Trophoblast cell (in vitro differentiated cells and primary cell): ENCODE data around the gene TRIM56.
"Not testable (repeated sequence)": the region's sequence is repeated elsewhere in the genome, so short reads cannot be mapped to it uniquely, and the experiment has no call there.

Experiments used
- DNase-seq, 2 donors: peaks; one replicate each; pipeline ENCODE4 v3.0.0-alpha.2; 2016
- H2AFZ ChIP-seq: 2 replicates; pipeline ENCODE4 v1.6.1; 2013; ENCODE audit warnings: low read length, moderate library complexity, mild to moderate bottlenecking; ENCODE audit not compliant: insufficient read depth, poor library complexity
- H2AK5ac ChIP-seq: 2 replicates; pipeline ENCODE4 v1.6.1; 2013; ENCODE audit warnings: mild to moderate bottlenecking, low read length
- H2BK120ac ChIP-seq: 2 replicates; pipeline ENCODE4 v1.6.1; 2013; ENCODE audit warnings: low read length, mild to moderate bottlenecking, moderate library complexity; ENCODE audit not compliant: insufficient read depth, poor library complexity
- H2BK12ac ChIP-seq: 2 replicates; pipeline ENCODE4 v1.6.1; 2013; ENCODE audit warnings: mild to moderate bottlenecking, low read length, moderate library complexity
- H2BK5ac ChIP-seq: 2 replicates; pipeline ENCODE4 v1.6.1; 2013; ENCODE audit warnings: low read length, low read depth, moderate library complexity, mild to moderate bottlenecking; ENCODE audit not compliant: poor library complexity
- H3K14ac ChIP-seq: 2 replicates; pipeline ENCODE4 v1.6.1; 2013; ENCODE audit warnings: mild to moderate bottlenecking, low read length
- H3K18ac ChIP-seq: 2 replicates; pipeline ENCODE4 v1.6.1; 2013; ENCODE audit warnings: mild to moderate bottlenecking, low read length
- H3K23ac ChIP-seq: 2 replicates; pipeline ENCODE4 v1.6.1; 2013; ENCODE audit warnings: low read length
- H3K27ac ChIP-seq: 2 replicates; pipeline ENCODE4 v1.5.1; 2013; ENCODE audit warnings: low read depth, mild to moderate bottlenecking, inconsistent platforms, low read length, moderate library complexity
- H3K27me3 ChIP-seq: 2 replicates; pipeline ENCODE4 v1.6.1; 2013; ENCODE audit warnings: inconsistent platforms, mild to moderate bottlenecking, low read length, moderate library complexity; ENCODE audit not compliant: insufficient read depth
- H3K36me3 ChIP-seq, 2 experiments: 1 replicate in 1 of 2; 2 replicates in 1 of 2; pipeline ENCODE4 v1.6.1; 2013; ENCODE audit warnings: low read length in 2 of 2, mild to moderate bottlenecking in 2 of 2, moderate library complexity in 1 of 2; ENCODE audit not compliant: insufficient read depth in 2 of 2, control insufficient read depth in 1 of 2
- H3K4ac ChIP-seq: 2 replicates; pipeline ENCODE4 v1.6.1; 2013; ENCODE audit warnings: low read depth, mild to moderate bottlenecking, low read length, moderate library complexity
- H3K4me1 ChIP-seq, 2 experiments: 1 replicate in 1 of 2; 2 replicates in 1 of 2; pipeline ENCODE4 v1.6.1; 2013; ENCODE audit warnings: low read length in 2 of 2, mild to moderate bottlenecking in 2 of 2, moderate library complexity in 1 of 2; ENCODE audit not compliant: insufficient read depth in 2 of 2, control insufficient read depth in 1 of 2
- H3K4me2 ChIP-seq: 2 replicates; pipeline ENCODE4 v1.6.1; 2013; ENCODE audit warnings: inconsistent platforms, mild to moderate bottlenecking, low read length, moderate library complexity
- H3K4me3 ChIP-seq: 2 replicates; pipeline ENCODE4 v1.5.1; 2013; ENCODE audit warnings: mild to moderate bottlenecking, low read depth, low read length, inconsistent platforms
- H3K79me1 ChIP-seq: one replicate; pipeline ENCODE4 v1.6.1; 2013; ENCODE audit warnings: low read length
- H3K79me2 ChIP-seq: 2 replicates; pipeline ENCODE4 v1.6.1; 2013; ENCODE audit warnings: low read length, mild to moderate bottlenecking; ENCODE audit not compliant: control insufficient read depth, insufficient read depth, poor library complexity
- H3K9ac ChIP-seq: 2 replicates; pipeline ENCODE4 v1.6.1; 2013; ENCODE audit warnings: mild to moderate bottlenecking, low read length
- H3K9me3 ChIP-seq: 2 replicates; pipeline ENCODE4 v1.6.1; 2013; ENCODE audit warnings: low read depth, mild to moderate bottlenecking, control low read depth, inconsistent platforms, low read length; ENCODE audit not compliant: insufficient read depth
- H4K12ac ChIP-seq: 2 replicates; pipeline ENCODE4 v1.6.1; 2013; ENCODE audit warnings: low read depth, mild to moderate bottlenecking, low read length, moderate library complexity
- H4K8ac ChIP-seq: 2 replicates; pipeline ENCODE4 v1.6.1; 2013; ENCODE audit warnings: low read depth, mild to moderate bottlenecking, low read length, moderate library complexity
- H4K91ac ChIP-seq: one replicate; pipeline ENCODE4 v1.6.1; 2013; ENCODE audit warnings: low read depth, mild to moderate bottlenecking, low read length, moderate library complexity
- WGBS: extraction: QIAGEN DNeasy Blood & Tissue Kit; methylation state at CpG from one replicate; pipeline ENCODE4 v1.1.7; 2013; ENCODE audit warnings: missing lambda C conversion rate; ENCODE audit not compliant: insufficient read length, insufficient coverage; ENCODE audit errors: extremely low coverage; 5-methylcytosine and 5-hydroxymethylcytosine counted together

Gene TRIM56

GRCh38 chr7:101059620-101059942 lies 25.7 kb upstream of the TRIM56 start:
- Histone ChIP-seq H3K79me1 (no peaks in the 10 kb centered on the region), H4K91ac (no peak overlapping the region), H3K79me2 (no peaks in the 10 kb centered on the region), H2BK120ac (no peak overlapping the region), H3K4me1 (no peaks in the 10 kb centered on the region), H2AK5ac (no peak overlapping the region), H3K27ac (no peak overlapping the region), H4K8ac (no peak overlapping the region), H3K23ac (no peak overlapping the region), H2BK5ac (no peak overlapping the region), H3K36me3 (no peaks in the 10 kb centered on the region), H3K18ac (no peak overlapping the region), H3K27me3 (no peaks in the 10 kb centered on the region), H3K4me2 (no peak overlapping the region), H3K14ac (no peak overlapping the region), H2BK12ac (no peak overlapping the region), H4K12ac (no peak overlapping the region), H3K9ac (no peak overlapping the region), H2AFZ (no peak overlapping the region), H3K4ac (no peak overlapping the region), H3K9me3 (peaks cover 2% of the 10 kb centered on the region), H3K4me3 (no peak overlapping the region)
- DNase-seq = no peak
- no CpG with 5 or more reads among the region's 9 CpGs for WGBS

GRCh38 chr7:101060992-101061391 lies 24.3 kb upstream of the TRIM56 start:
- no peak overlapping the region for H2AFZ ChIP-seq
- no peak overlapping the region for H2BK5ac ChIP-seq
- H2BK12ac ChIP-seq = no peak overlapping the region
- H3K4ac ChIP-seq = no peak overlapping the region
- no peak overlapping the region for H3K18ac ChIP-seq
- no peaks in the 10 kb centered on the region for H3K36me3 ChIP-seq
- no peak overlapping the region for H3K4me3 ChIP-seq
- no peaks in the 10 kb centered on the region for H3K27me3 ChIP-seq
- H3K4me2 ChIP-seq = no peak overlapping the region
- no peak overlapping the region for H4K12ac ChIP-seq
- H3K79me1 ChIP-seq = no peaks in the 10 kb centered on the region
- no peaks in the 10 kb centered on the region for H3K79me2 ChIP-seq
- H4K91ac ChIP-seq = no peak overlapping the region
- no peak overlapping the region for H4K8ac ChIP-seq
- no peak for DNase-seq
- no peak overlapping the region for H3K14ac ChIP-seq
- peaks cover 2% of the 10 kb centered on the region for H3K9me3 ChIP-seq
- no peak overlapping the region for H3K23ac ChIP-seq
- H2BK120ac ChIP-seq = no peak overlapping the region
- H3K27ac ChIP-seq = no peak overlapping the region
- WGBS = no CpG with 5 or more reads among the region's 5 CpGs
- H2AK5ac ChIP-seq = no peak overlapping the region
- H3K9ac ChIP-seq = no peak overlapping the region
- no peaks in the 10 kb centered on the region for H3K4me1 ChIP-seq

- H3K79me1 ChIP-seq, H3K4me2 ChIP-seq, H3K18ac ChIP-seq, H3K4me3 ChIP-seq, H2AFZ ChIP-seq, H3K9ac ChIP-seq, H2BK120ac ChIP-seq, H3K27ac ChIP-seq, H3K4ac ChIP-seq, H3K14ac ChIP-seq, H2BK5ac ChIP-seq, H4K12ac ChIP-seq, H3K4me1 ChIP-seq, H3K79me2 ChIP-seq, DNase-seq, H2BK12ac ChIP-seq, H3K27me3 ChIP-seq, H3K23ac ChIP-seq, H3K9me3 ChIP-seq, H4K91ac ChIP-seq, H4K8ac ChIP-seq, H3K36me3 ChIP-seq, H2AK5ac ChIP-seq: not testable (repeated sequence)
- WGBS = no CpG with 5 or more reads among the region's 9 CpGs
Observed at GRCh38 chr7:101064176-101064550, 21.1 kb upstream of the TRIM56 start.

- not testable (repeated sequence) for H2AFZ ChIP-seq, H2AK5ac ChIP-seq, H3K9me3 ChIP-seq, H3K79me2 ChIP-seq, H3K36me3 ChIP-seq, H3K79me1 ChIP-seq, H4K8ac ChIP-seq, H3K18ac ChIP-seq, H3K27me3 ChIP-seq, H2BK5ac ChIP-seq, H3K14ac ChIP-seq, H3K9ac ChIP-seq, H3K4me1 ChIP-seq, H3K4ac ChIP-seq, H4K12ac ChIP-seq, H3K23ac ChIP-seq, H2BK12ac ChIP-seq, H3K27ac ChIP-seq, DNase-seq, H2BK120ac ChIP-seq, H4K91ac ChIP-seq, H3K4me2 ChIP-seq, H3K4me3 ChIP-seq
- no CpG with 5 or more reads among the region's 3 CpGs for WGBS
Observed at GRCh38 chr7:101065162-101065561, 20.1 kb upstream of the TRIM56 start.
